K562 (cell line): ENCODE data around the gene BCL7C. TPM values are rescaled to one million over a fixed set of nuclear protein-coding genes. Genes with fewer than 3 reads are reported as not detected.

ENCODE experiments used
- CEBPZ ChIP-seq: fragments of 150-350 bp; IDR thresholded peaks from 2 replicates; pipeline ENCODE4 v1.6.1; 2014; ENCODE audit warnings: low read depth, mild to moderate bottlenecking, low read length, borderline replicate concordance
- COPS2 ChIP-seq: fragments of 450-650 bp; conservative IDR thresholded peaks from 2 replicates; pipeline ENCODE4 v1.6.1; 2016; ENCODE audit warnings: mild to moderate bottlenecking, moderate library complexity
- ELF1 ChIP-seq: fragments of 200-800 bp; sonication (Bioruptor generic); IDR thresholded peaks from 2 replicates; pipeline ENCODE4 v1.6.1; 2016; ENCODE audit warnings: missing genetic modification characterization, missing compliant biosample characterization
- ETV1 ChIP-seq: fragments of 450-650 bp; conservative IDR thresholded peaks from 2 replicates; pipeline ENCODE4 v1.6.1; 2016; ENCODE audit warnings: missing genetic modification characterization, control low read depth, low read depth, missing compliant biosample characterization
- FOXK1 ChIP-seq: sonication (generic); formaldehyde crosslinking; IDR thresholded peaks from 2 replicates; pipeline ENCODE4 v1.8.0; 2022; ENCODE audit warnings: missing genetic modification reagents, mild to moderate bottlenecking, borderline replicate concordance
- HDAC1 ChIP-seq, 2 experiments: fragments of 450-650 bp; IDR thresholded peaks; 2 replicates each; pipeline ENCODE4 v1.6.1; 2016 to 2017; ENCODE audit warnings: inconsistent platforms in 1 of 2, mild to moderate bottlenecking in 1 of 2, moderate library complexity in 1 of 2
- ID3 ChIP-seq, 2 experiments: fragments of 250-450 bp in 1 of 2; fragments of 450-650 bp in 1 of 2; sonication (Bioruptor Pico) in 1 of 2; IDR thresholded peaks; 2 replicates each; pipeline versions ENCODE4 v1.6.1 to v1.8.0; 2016 to 2021; ENCODE audit warnings: mild to moderate bottlenecking in 2 of 2, moderate library complexity in 2 of 2, missing compliant biosample characterization in 1 of 2, missing genetic modification characterization in 1 of 2
- JUN ChIP-seq, 2 experiments: sonication (generic) in 1 of 2; formaldehyde crosslinking in 1 of 2; IDR thresholded peaks; 2 replicates each; pipeline versions ENCODE4 v1.6.1 to v1.8.0; 2012 to 2022; ENCODE audit warnings: borderline replicate concordance in 2 of 2, mild to moderate bottlenecking in 2 of 2, improper control_type of control experiment in 1 of 2, low read depth in 1 of 2, low read length in 1 of 2, missing genetic modification reagents in 1 of 2
- MTF1 ChIP-seq: fragments of 250-450 bp; sonication (Bioruptor Pico); IDR thresholded peaks from 2 replicates; pipeline ENCODE4 v1.9.0; 2021; ENCODE audit warnings: moderate library complexity, mild to moderate bottlenecking, inconsistent platforms, borderline replicate concordance
- NEUROD1 ChIP-seq: fragments of 150-350 bp; IDR thresholded peaks from 2 replicates; pipeline ENCODE4 v1.6.1; 2014; ENCODE audit warnings: borderline replicate concordance, low read length, low read depth; ENCODE audit not compliant: partially characterized antibody
- SIN3B ChIP-seq: fragments of 450-650 bp; IDR thresholded peaks from 2 replicates; pipeline ENCODE4 v1.6.1; 2017; ENCODE audit warnings: low read depth, mild to moderate bottlenecking, moderate library complexity
- SMAD4 ChIP-seq: fragments of 250-450 bp; sonication (Bioruptor Pico); conservative IDR thresholded peaks from 2 replicates; pipeline ENCODE4 v1.8.0; 2021; ENCODE audit warnings: inconsistent platforms, mild to moderate bottlenecking, moderate library complexity
- TEAD4 ChIP-seq, 2 experiments: sonication (generic) in 1 of 2; formaldehyde crosslinking in 1 of 2; IDR thresholded peaks; 2 replicates each; pipeline versions ENCODE4 v1.6.1 to v1.8.0; 2012 to 2022; ENCODE audit warnings: borderline replicate concordance in 1 of 2, inconsistent platforms in 1 of 2, low read length in 1 of 2, mild to moderate bottlenecking in 1 of 2, missing genetic modification reagents in 1 of 2
- TFAP4 ChIP-seq: sonication (generic); formaldehyde crosslinking; IDR thresholded peaks from 2 replicates; pipeline ENCODE4 v1.8.0; 2022; ENCODE audit warnings: missing genetic modification reagents, mild to moderate bottlenecking, moderate library complexity, borderline replicate concordance
- THAP7 ChIP-seq: fragments of 250-450 bp; sonication (Bioruptor Pico); IDR thresholded peaks from 2 replicates; pipeline ENCODE4 v1.5.0; 2021
- ZNF277 ChIP-seq: fragments of 250-450 bp; sonication (Bioruptor Pico); IDR thresholded peaks from 2 replicates; pipeline ENCODE4 v1.8.0; 2022; ENCODE audit warnings: inconsistent platforms, mild to moderate bottlenecking, moderate library complexity, borderline replicate concordance
- polyA plus RNA-seq, 8 experiments: library from polyadenylated mRNA; depleted of rRNA in 4 of 8; stranded (reverse) in 5 of 8; unstranded in 3 of 8; fragments of >200 nt; fragmentation: Nextera tagmentation in 2 of 8; fragmentation: Illumina TruSeq in 1 of 8; extraction: Ambion mirVana in 2 of 8; extraction: Trizol in 1 of 8; gene quantifications; 2 replicates each; pipeline versions ENCODE4 v1.2.1 to v1.2.3, GENCODE V29; 2011 to 2014; ENCODE audit warnings: inconsistent platforms in 1 of 8, missing spikeins in 1 of 8
- total RNA-seq, 7 experiments: library from RNA; depleted of rRNA in 6 of 7; stranded (reverse); fragments of >200 nt in 6 of 7; fragmentation: Illumina TruSeq in 2 of 7; extraction: Trizol in 2 of 7; gene quantifications; 2 replicates each; pipeline versions ENCODE4 v1.2.1 to v1.2.3, GENCODE V29; 2011 to 2021; ENCODE audit warnings: low replicate concordance in 1 of 7

The BCL7C gene
- total and polyA plus RNA-seq, 9 of the 15 experiments (the other 6 are each of a cell fraction or from before 2014, with no cell fraction given), result 1.7 to 85.8 (median 19.6) TPM

- TF ChIP-seq ZNF277 (CRISPR knock-in tag) (no peak), THAP7 (CRISPR knock-in tag) (no peak), NEUROD1 (no peak), TEAD4 (IDR thresholded peaks at IDR 0.05; ENCODE audit: low read length) (no peak), TEAD4 (CRISPR knock-in tag; IDR thresholded peaks at IDR 0.05; ENCODE audit: borderline replicate concordance) (no peak), SMAD4 (peak; percentile 92), HDAC1 (IDR thresholded peaks at IDR 0.05) (no peak), ETV1 (tag) (no peak), JUN (IDR thresholded peaks at IDR 0.05; ENCODE audit: borderline replicate concordance, low read depth, low read length) (peak; percentile 21; the same call in 1 of the 2 replicates), JUN (CRISPR knock-in tag; IDR thresholded peaks at IDR 0.05; ENCODE audit: borderline replicate concordance) (no peak), TFAP4 (peak; percentile 66; the same call in 1 of the 2 replicates), FOXK1 (CRISPR knock-in tag) (no peak), SIN3B (peak; percentile 42; the same call in 1 of the 2 replicates), CEBPZ (no peak), COPS2 (no peak), MTF1 (no peak), ELF1 (tag) (peak; percentile 49), ID3 (CRISPR knock-in tag; IDR thresholded peaks at IDR 0.05) (no peak), ID3 (tag; IDR thresholded peaks at IDR 0.05) (peak; percentile 54; the same call in 1 of the 2 replicates)
Observed at GRCh38 chr16:30902029-30902972, 8.4 kb upstream of the BCL7C start (continued).
